B cell (primary cell): Measurements from ENCODE around the gene AKT3. TPM values are rescaled to one million over a fixed set of nuclear protein-coding genes. Genes with fewer than 3 reads are reported as not detected.

Experiments
- ATAC-seq: fragments of 200-7000 bp; cut with Tn5 transposase; one replicate; pipeline ENCODE4 v1.10.0; 2021; ENCODE audit warnings: low read depth, mild to moderate bottlenecking, moderate number of reproducible peaks, moderate library complexity
- CTCF ChIA-PET: fragments of 350-600 bp; sonication (Branson Sonifier 250); formaldehyde crosslinking; loops from one replicate; lab custom pipeline; 2021; ENCODE audit warnings: antibody characterized with exemption, inconsistent platforms; lab: Charles Lee
- POLR2A ChIA-PET: fragments of 350-600 bp; sonication (Branson Sonifier 250); formaldehyde crosslinking; loops from one replicate; lab custom pipeline; 2021; ENCODE audit warnings: antibody characterized with exemption; lab: Charles Lee
- DNase-seq: peaks from one replicate; pipeline ENCODE4 v3.0.0; 2013
- H2AFZ ChIP-seq: 2 replicates; pipeline ENCODE4 v1.6.1; 2012; ENCODE audit warnings: mild to moderate bottlenecking, low read depth, low read length; ENCODE audit not compliant: insufficient read depth, poor library complexity, severe bottlenecking
- H3K27ac ChIP-seq, 2 donors: 1 replicate in 1 of 2; 2 replicates in 1 of 2; pipeline ENCODE4 v1.5.1; 2012 to 2013; ENCODE audit warnings: low read length in 2 of 2, mild to moderate bottlenecking in 2 of 2, moderate library complexity in 1 of 2
- H3K27me3 ChIP-seq, 4 experiments: fragments of 200-600 bp in 1 of 4; sonication (generic) in 1 of 4; replicated peaks in 1 of 4; 1 replicate in 2 of 4; 2 replicates in 2 of 4; pipeline versions ENCODE4 v1.6.1 to v1.7.0; 2013 to 2016; ENCODE audit warnings: low read length in 3 of 4, mild to moderate bottlenecking in 2 of 4, mixed read lengths in 1 of 4, moderate library complexity in 1 of 4; ENCODE audit not compliant: insufficient read depth in 4 of 4, control insufficient read depth in 3 of 4; ENCODE audit errors: control extremely low read depth in 1 of 4
- H3K36me3 ChIP-seq, 2 experiments: replicated peaks in 1 of 2; 1 replicate in 1 of 2; 2 replicates in 1 of 2; pipeline versions ENCODE4 v1.6.1 to v1.7.1; 2013; ENCODE audit warnings: low read length in 1 of 2; ENCODE audit not compliant: insufficient read depth in 2 of 2, control insufficient read depth in 1 of 2; ENCODE audit errors: control extremely low read depth in 1 of 2, extremely low read depth in 1 of 2
- H3K4me1 ChIP-seq, 2 donors: fragments of 200-600 bp in 1 of 2; sonication (generic) in 1 of 2; 1 replicate in 1 of 2; 2 replicates in 1 of 2; pipeline versions ENCODE4 v1.5.1 to v1.6.1; 2013 to 2017; ENCODE audit warnings: low read length in 2 of 2; ENCODE audit not compliant: control insufficient read depth in 2 of 2, insufficient read depth in 2 of 2
- H3K4me2 ChIP-seq: replicated peaks from 2 replicates; pipeline ENCODE3; 2012; ENCODE audit warnings: mild to moderate bottlenecking, low read depth, low read length; ENCODE audit not compliant: poor library complexity, severe bottlenecking
- H3K4me3 ChIP-seq, 5 experiments: fragments of 200-600 bp in 1 of 5; sonication (generic) in 1 of 5; 1 replicate in 3 of 5; 2 replicates in 2 of 5; pipeline versions ENCODE4 v1.5.1 to v1.7.0; 2011 to 2016; ENCODE audit warnings: low read length in 4 of 5, mild to moderate bottlenecking in 4 of 5, low read depth in 2 of 5, control low read depth in 1 of 5, moderate library complexity in 1 of 5; ENCODE audit not compliant: insufficient read depth in 1 of 5; ENCODE audit errors: control extremely low read depth in 1 of 5, extremely low read depth in 1 of 5
- H3K79me2 ChIP-seq: fragments of 200-600 bp; sonication (generic); one replicate; pipeline ENCODE4 v1.6.0; 2016; ENCODE audit warnings: low read length; ENCODE audit not compliant: control insufficient read depth, insufficient read depth
- H3K9ac ChIP-seq: fragments of 200-600 bp; sonication (generic); 2 replicates; pipeline ENCODE4 v1.6.1; 2017; ENCODE audit warnings: mild to moderate bottlenecking, low read length, moderate library complexity
- H3K9me3 ChIP-seq, 3 donors: one replicate each; pipeline versions ENCODE4 v1.6.1 to v1.7.1; 2013; ENCODE audit warnings: low read length in 2 of 3; ENCODE audit not compliant: control insufficient read depth in 2 of 3, insufficient read depth in 1 of 3; ENCODE audit errors: control extremely low read depth in 1 of 3
- H4K20me1 ChIP-seq: 2 replicates; pipeline ENCODE4 v1.6.0; 2012; ENCODE audit warnings: mild to moderate bottlenecking, low read length; ENCODE audit not compliant: insufficient read depth, control insufficient read depth, poor library complexity, severe bottlenecking
- H3K27ac Mint-ChIP-seq: one replicate; pipeline ENCODE4 v1.8.0; 2021; ENCODE audit warnings: mixed read lengths
- H3K27me3 Mint-ChIP-seq: one replicate; pipeline ENCODE4 v1.8.0; 2021; ENCODE audit warnings: mixed read lengths
- H3K4me1 Mint-ChIP-seq: one replicate; pipeline ENCODE4 v1.8.0; 2021; ENCODE audit warnings: mixed read lengths
- H3K4me3 Mint-ChIP-seq: one replicate; pipeline ENCODE4 v1.8.0; 2021; ENCODE audit warnings: mixed read lengths
- H3K9me3 Mint-ChIP-seq: one replicate; pipeline ENCODE4 v1.8.0; 2022; ENCODE audit warnings: mixed read lengths; ENCODE audit not compliant: insufficient read depth
- EZH2 ChIP-seq: IDR thresholded peaks from 2 replicates; pipeline ENCODE4 v1.6.1; 2012; ENCODE audit warnings: borderline replicate concordance, low read depth, mild to moderate bottlenecking, moderate library complexity, low read length; ENCODE audit not compliant: insufficient read depth, poor library complexity, severe bottlenecking
- WGBS: methylation state at CpG from one replicate; pipeline ENCODE4 v1.1.5; 2013; ENCODE audit warnings: missing lambda C conversion rate; ENCODE audit not compliant: insufficient coverage; 5-methylcytosine and 5-hydroxymethylcytosine counted together
- intact Hi-C: fragments of 100-400 bp; cut with micrococcal nuclease; formaldehyde crosslinking; loops from one replicate; pipeline ENCODE4 v1.10.0; 2022
- polyA plus RNA-seq: library from polyadenylated mRNA; depleted of rRNA; stranded (reverse); fragments of >200 nt; gene quantifications from 2 replicates; pipeline ENCODE4 v1.2.3, GENCODE V29; 2012
- total RNA-seq, 2 donors: library from RNA; stranded (reverse); fragments of 120-200 nt in 1 of 2; gene quantifications; 1 replicate in 1 of 2; 2 replicates in 1 of 2; pipeline versions ENCODE4 v1.2.3 to v1.2.4, GENCODE V29; 2013 to 2022
- TF ChIP-seq, protein P1 (sequence below): fragments of 200-600 bp; IDR thresholded peaks from one replicate; pipeline ENCODE4 v1.8.0; 2022; ENCODE audit warnings: antibody characterized with exemption, mild to moderate bottlenecking

AKT3 gene
- total and polyA plus RNA-seq, 2 donors (not counting 1 experiment from before 2014, with no cell fraction given): 4.4 to 148 TPM

DNA sequence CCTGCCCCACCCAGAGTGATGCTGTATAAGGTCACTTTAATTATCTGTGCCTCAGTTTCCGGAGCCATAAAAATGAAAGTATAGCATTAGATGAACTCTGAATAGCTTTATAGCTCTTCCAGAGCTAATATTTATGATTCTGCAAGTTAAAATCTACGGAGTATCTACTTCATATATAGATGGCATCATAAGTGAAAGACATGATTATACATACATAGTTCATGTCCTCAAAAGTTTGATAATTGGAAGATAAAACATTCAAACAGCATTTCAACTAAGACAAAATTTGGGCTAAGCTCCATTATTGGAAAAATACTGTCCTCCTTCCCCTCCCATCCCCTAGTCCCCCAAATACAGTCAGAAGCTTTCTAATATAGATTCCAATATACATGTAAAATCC lies 4.2 kb downstream of the AKT3 start:
- Histone ChIP-seq H2AFZ (no peak overlapping the region), H3K27ac (peak overlapping the region in 1 of 2 donors; percentile 39), H3K36me3 (no peaks in the 10 kb centered on the region), H3K4me1 (peaks cover 6 to 8% of the 10 kb centered on the region in 2 donors), H4K20me1 (no peaks in the 10 kb centered on the region), H3K27me3 (no peaks in the 10 kb centered on the region), H3K4me2 (no peak overlapping the region), H3K79me2 (peaks cover 17% of the 10 kb centered on the region), H3K9me3 (no peaks in the 10 kb centered on the region), H3K4me3 (no peak overlapping the region), H3K9ac (no peak overlapping the region)
- POLR2A ChIA-PET: interaction anchor here (0.7 kb wide), 1 partner anchor 50 kb away, joined by 3 read pairs; no protein-coding TSS in a partner anchor
- DNase-seq (no peak), ATAC-seq (no peak)
- Mint-ChIP-seq H3K4me1 (peaks cover 42% of the 10 kb centered on the region), H3K27ac (peak overlapping the region; percentile 46), H3K9me3 (no peaks in the 10 kb centered on the region), H3K27me3 (no peaks in the 10 kb centered on the region), H3K4me3 (no peak overlapping the region)
- CTCF ChIA-PET: interaction anchor here (0.8 kb wide), 1 partner anchor 88 kb away, joined by 3 read pairs; no protein-coding TSS in a partner anchor
- TF ChIP-seq, protein P1, sequence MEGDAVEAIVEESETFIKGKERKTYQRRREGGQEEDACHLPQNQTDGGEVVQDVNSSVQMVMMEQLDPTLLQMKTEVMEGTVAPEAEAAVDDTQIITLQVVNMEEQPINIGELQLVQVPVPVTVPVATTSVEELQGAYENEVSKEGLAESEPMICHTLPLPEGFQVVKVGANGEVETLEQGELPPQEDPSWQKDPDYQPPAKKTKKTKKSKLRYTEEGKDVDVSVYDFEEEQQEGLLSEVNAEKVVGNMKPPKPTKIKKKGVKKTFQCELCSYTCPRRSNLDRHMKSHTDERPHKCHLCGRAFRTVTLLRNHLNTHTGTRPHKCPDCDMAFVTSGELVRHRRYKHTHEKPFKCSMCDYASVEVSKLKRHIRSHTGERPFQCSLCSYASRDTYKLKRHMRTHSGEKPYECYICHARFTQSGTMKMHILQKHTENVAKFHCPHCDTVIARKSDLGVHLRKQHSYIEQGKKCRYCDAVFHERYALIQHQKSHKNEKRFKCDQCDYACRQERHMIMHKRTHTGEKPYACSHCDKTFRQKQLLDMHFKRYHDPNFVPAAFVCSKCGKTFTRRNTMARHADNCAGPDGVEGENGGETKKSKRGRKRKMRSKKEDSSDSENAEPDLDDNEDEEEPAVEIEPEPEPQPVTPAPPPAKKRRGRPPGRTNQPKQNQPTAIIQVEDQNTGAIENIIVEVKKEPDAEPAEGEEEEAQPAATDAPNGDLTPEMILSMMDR: no peak
- no peak for TF ChIP-seq EZH2
- no CpG with 5 or more reads among the region's 2 CpGs for WGBS
- intact Hi-C loops: loop anchor here (5.0 kb wide), 2 partner anchors 119 to 806 kb away; partner anchors contain the start of gene DESI2

DNA sequence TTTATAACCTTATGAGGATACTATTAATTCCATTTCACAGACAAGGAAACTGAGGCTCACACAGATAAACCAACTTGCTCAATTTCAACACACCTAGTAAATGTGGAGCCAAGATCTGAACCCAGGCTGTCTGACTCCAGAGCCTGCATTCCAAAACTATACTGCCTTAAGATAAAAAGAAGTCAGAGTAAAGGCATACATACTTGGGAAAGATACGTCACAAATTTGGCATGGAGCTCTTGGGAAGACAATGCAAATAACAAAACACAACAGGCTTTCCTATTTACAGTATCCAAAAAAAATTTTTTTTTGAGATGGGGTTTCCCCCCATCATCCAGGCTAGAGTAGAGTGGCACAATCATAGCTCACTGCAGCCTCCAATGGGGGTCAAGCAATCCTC lies 5.9 kb downstream of the AKT3 start:
- H3K9me3 ChIP-seq: no peaks in the 10 kb centered on the region
- no CpG with 5 or more reads among the region's 1 CpG for WGBS
- no peak for TF ChIP-seq EZH2
- TF ChIP-seq, protein P1: no peak
- intact Hi-C loops: no loop called here
- no peaks in the 10 kb centered on the region for H3K9me3 Mint-ChIP-seq
- H3K27me3 ChIP-seq: no peaks in the 10 kb centered on the region
- POLR2A ChIA-PET: no interaction called here
- no peak for ATAC-seq
- no peak overlapping the region for H3K4me2 ChIP-seq
- no peak overlapping the region for H3K27ac ChIP-seq
- no peak overlapping the region for H3K4me3 ChIP-seq
- no peak overlapping the region for H2AFZ ChIP-seq
- H3K27me3 Mint-ChIP-seq: no peaks in the 10 kb centered on the region
- DNase-seq: no peak
- CTCF ChIA-PET: no interaction called here
- peaks cover 6 to 8% of the 10 kb centered on the region in 2 donors for H3K4me1 ChIP-seq
- no peaks in the 10 kb centered on the region for H3K36me3 ChIP-seq
- H3K4me1 Mint-ChIP-seq: peaks cover 43% of the 10 kb centered on the region
- no peak overlapping the region for H3K9ac ChIP-seq
- H3K27ac Mint-ChIP-seq: no peak overlapping the region
- peaks cover 19% of the 10 kb centered on the region for H3K79me2 ChIP-seq
- no peak overlapping the region for H3K4me3 Mint-ChIP-seq
- no peaks in the 10 kb centered on the region for H4K20me1 ChIP-seq
